Central memory CD4-positive, alpha-beta T cell (primary cell): ENCODE results near the gene C12orf54.
"Not testable (repeated sequence)": the region's sequence is repeated elsewhere in the genome, so short reads cannot be mapped to it uniquely, and the experiment has no call there.

Experiments
- DNase-seq: peaks from one replicate; pipeline ENCODE4 v3.0.0; 2022
- total RNA-seq, 3 experiments: gene quantifications; one replicate each; lab custom pipeline; 2026; lab: John Stamatoyannopoulos, UW

C12orf54 gene
- 0 reads per million in 3 experiments for total RNA-seq

DNA sequence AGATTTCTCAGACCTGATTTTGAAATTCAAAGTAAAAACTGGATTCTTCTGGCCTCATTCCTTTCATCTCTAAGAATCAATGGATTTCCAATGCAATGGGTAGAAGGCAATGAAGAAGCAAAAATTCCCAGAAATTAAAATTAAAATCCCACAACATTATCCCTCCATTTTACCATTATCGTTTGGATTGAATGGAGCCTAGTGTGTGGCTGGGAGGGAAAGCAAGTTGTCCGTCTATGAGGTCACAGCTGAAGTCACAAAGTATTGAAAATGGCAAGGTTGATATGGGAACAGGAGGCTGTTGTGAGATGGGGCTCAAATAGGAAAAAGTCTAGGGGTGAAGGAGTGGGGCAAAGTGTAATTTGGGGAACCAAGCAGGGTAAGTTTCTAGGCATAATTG is at the start of gene C12orf54:
Gene C12orf54, plus strand, starts transcription at position 301 of the 400 bp plus-strand sequence. CDS start 799 bp downstream, outside the sequence.
- DNase-seq = no peak

DNA sequence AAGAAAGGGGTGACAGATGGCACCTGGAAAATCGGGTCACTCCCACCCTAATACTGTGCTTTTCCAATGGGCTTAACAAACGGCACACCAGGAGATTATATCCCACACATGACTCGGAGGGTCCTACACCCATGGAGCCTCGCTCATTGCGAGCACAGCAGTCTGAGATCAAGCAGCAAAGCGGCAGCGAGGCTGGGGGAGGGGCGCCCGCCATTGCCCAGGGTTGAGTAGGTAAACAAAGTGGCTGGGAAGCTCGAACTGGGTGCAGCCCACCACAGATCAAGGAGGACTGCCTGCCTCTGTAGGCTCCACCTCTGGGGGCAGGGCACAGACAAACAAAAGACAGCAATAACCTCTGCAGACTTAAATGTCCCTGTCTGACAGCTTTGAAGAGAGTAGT is 48.3 kb upstream of the C12orf54 start:
- DNase-seq = not testable (repeated sequence)

DNA sequence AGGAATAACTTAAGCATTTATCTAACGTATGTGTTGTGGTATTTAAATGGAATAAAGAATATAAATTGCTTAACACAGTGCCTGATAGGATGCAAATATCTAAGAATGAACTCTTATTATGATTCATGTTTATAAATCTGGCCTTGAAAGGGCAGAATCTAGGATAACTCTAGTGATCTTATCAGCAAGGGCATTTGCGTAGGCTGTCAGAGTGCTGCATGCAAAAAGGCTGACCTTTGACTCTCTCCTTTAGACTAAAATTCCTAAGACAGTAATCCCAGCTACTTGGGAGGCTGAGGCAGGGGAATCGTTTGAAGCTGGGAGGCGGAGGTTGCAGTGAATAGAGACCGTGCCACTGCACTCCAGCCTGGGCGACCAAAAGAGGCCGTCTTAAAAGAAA is 41.2 kb upstream of the C12orf54 start:
- no peak for DNase-seq

DNA sequence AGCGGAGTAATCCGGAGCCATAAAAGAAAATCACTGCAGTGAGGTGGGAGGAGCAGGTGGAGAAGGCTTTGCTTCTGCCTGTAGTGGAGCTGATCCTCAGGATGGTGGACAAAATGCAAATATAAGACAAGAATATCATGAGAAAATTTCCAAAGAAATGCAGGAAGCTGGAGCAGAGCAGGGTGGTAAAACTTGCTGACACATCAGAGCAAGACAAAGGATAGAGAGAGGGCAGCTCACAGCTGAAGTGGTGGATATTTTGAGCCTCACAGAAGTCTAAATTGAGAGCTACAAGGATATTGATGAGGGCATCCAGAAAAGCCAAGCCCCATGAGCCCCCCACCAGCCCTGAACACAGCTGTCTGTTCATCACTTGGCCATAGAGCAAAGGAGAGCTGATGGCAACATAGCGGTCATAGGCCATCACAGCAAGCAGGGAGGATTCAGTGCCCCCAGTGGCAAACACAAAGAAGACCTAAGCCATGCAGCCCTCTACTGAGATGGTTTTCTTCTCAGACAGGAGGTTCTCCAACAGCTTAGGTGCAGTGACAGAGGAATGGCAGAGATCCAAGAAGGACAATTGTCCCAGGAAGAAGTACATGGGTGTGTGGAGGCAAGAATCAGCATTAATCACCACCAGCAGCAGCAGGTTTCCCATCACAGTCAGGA is 40.0 kb upstream of the C12orf54 start:
- no peak for DNase-seq

DNA sequence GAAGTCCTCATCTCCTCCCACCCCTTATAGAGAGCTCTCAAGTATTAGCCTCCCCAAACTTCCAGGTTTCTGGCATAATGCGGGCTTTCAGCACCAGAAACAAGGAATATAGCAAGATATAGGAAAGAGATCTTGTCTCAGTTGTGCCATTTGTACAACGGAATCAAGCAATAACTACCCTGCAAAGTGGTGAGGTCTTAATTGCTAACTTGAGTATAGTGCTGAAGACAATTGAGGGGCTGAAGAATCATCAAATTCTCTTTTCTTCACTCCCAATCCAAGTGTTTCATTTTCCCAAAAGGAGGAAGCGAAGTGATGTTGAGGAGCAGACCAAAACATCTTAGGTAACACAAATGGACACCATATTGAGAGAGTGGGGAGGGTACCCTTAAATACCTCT is 36.8 kb upstream of the C12orf54 start:
- DNase-seq = no peak

DNA sequence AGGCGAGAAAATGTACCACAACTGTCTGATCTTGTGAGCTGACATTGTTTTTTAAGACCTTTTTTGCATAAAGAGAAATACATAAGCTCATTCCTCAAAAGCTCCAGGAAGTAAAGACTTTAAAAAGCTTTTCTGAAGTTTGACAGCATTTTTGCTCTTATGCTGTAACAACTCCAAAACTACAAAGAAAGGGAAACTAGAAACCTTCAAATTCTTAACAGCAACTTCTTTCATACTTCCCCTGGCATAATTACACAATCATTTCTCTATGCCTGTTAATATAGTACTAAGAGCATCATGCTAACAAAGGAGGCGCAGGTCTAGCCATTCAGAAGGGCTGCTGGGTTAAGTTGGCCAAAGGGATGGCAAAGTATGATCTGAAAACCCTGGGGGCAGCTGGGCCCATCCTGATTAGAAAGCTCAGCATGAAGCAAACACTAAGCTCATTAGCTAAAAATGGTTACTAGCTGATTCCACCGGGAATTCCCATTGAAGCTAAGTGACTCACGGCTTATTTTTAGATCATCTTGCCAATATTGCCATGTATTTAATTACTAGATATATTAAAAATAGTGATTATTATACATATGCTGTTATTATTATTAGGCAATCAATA is 36.0 kb upstream of the C12orf54 start:
- DNase-seq = no peak

DNA sequence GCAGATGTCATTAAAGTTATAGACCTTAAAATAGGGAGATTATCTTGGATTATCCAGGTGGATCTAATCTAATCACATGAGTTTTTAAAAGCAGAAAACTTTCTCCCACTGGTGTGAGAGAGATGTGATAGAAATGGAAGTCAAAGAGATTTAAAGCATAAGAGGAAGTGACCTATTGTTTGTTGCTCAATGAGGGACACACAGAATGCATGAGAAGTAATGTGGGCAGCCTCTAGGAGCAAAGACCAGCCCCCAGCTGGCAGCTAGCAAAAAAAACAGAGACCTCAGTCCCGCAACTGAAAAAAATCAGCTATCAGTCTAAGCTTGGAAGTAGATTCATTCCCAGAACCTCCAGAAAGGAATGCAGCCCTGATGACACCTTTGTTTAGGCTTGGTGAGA is 34.5 kb upstream of the C12orf54 start:
- DNase-seq = no peak

DNA sequence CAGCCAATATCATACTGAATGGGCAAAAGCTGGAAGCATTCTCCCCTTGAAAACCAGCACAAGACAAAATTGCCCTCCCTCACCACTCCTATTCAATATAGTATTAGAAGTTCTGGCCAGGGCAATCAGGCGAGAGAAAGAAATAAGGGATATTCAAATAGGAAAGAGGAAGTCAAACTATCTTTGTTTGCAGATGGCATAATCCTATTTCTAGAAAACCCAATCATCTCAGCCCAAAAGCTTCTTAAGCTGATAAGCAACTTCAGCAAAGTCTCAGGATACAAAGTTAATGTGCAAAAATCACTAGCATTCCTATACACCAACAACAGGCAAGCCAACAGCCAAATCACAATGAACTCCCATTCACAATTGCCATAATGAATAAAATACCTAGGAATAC is 30.9 kb upstream of the C12orf54 start:
- no peak for DNase-seq

DNA sequence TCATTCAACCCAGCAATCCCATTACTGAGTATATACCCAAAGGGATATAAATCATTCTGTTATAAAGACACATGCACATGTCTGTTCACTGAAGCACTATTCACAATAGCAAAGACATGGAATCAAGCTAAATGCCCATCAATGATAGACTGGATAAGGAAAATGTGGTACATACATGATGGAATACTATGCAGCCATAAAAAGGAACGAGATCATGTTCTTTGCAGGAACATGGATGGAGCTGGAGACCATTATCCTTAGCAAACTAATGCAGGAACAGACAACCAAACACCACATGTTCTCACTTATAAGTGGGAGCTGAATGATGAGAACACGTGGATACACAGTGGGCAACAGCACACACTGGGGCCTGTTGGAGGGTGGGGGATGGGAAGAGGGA is 29.3 kb upstream of the C12orf54 start:
- DNase-seq = not testable (repeated sequence)

DNA sequence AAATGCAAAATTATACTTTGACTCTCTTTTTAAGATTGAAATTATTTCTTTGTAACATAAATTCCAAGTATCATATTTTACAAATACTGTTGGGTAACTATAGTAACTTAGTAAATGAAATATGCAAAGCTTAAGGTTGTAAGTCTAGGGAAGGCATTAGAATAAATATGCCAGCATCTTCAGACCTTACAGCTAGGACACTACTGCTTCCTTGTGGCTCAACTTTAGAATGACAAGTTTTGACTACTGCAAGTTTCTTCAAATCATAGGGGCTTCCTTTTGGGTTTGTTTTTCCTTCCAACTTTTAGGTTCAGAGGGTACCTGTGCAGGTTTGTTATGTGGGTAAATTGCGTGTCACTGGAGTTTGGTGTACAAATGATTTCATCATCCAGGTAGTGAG is 27.6 kb upstream of the C12orf54 start:
- DNase-seq = peak; percentile 23

DNA sequence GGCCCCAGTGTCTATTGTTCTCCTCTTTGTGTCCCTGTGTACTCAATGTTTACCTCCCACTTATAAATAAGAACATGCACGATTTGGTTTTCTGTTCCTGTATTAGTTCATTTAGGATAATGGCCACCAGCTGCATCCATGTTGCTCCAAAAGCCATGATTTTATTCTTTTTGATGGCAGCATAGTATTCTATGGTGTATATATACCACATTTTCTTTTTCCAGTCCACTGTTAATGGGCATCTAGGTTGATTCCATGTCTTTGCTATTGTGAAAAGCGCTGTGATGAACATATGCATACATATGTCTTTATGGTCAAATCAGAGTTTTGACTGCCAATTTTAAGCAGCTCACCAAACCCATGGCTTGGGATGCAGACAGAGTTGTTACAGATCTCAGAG is 27.2 kb upstream of the C12orf54 start:
- DNase-seq = no peak

DNA sequence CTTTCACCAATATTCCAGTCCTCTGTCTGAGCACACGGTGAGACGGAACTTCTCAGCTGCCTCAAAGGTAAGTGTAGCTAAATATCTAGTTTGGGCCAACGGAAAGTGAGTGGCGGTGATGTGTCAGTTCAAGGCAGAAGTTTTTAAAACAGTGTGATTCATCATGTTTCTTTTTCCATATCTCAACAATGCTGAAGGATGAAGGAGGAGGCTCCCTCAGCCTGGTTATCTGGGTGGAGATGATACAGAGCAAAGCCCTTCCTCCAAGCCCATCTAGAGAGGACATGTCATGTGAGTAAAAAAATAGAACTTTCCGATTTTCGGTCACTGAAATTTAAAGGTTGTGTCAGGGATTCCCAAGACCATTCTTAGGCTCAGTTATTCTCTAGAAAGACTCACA is 23.0 kb upstream of the C12orf54 start:
- DNase-seq = no peak

DNA sequence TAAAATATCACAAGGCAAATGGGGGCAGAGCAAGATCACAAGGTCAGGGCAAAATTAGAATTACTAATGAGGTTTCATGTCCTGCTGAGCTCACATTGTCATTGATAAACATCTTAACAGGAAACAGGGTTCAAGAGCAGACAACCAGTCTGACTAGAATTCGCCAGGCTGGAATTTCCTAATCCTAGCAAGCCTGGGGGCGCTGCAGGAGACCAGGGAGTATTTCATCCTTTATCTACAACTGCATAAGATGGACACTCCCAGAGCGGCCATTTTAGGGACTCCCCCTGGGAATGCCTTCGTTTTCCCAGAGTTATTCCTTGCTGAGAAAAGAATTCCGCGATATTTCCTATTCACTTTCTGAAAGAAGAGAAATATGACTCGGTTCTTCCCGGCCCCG is 13.3 kb upstream of the C12orf54 start:
- DNase-seq = not testable (repeated sequence)

DNA sequence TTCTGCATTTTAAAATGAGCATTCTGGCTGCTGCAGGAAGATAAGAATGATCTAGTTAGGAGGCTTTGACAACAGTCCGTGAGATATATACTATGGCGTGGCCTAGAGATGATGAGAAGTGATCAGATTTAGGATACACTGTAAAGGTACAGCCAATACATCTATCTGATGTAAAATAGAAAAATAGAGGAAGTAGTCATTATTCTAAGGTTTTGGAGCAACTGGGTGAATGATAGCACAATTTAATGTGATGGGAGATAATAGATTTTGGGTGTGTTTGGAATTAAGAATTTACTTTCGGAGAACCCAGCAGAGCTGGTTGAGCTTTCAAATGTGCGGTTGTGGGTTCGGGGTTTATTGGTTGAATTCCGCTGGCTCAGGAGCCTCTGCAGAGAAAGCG is 10.0 kb upstream of the C12orf54 start, which contains the start of gene ANP32D:
Gene ANP32D, plus strand, starts transcription at position 301 of the 400 bp plus-strand sequence. CDS start 106 bp downstream, outside the sequence.
- DNase-seq = no peak

DNA sequence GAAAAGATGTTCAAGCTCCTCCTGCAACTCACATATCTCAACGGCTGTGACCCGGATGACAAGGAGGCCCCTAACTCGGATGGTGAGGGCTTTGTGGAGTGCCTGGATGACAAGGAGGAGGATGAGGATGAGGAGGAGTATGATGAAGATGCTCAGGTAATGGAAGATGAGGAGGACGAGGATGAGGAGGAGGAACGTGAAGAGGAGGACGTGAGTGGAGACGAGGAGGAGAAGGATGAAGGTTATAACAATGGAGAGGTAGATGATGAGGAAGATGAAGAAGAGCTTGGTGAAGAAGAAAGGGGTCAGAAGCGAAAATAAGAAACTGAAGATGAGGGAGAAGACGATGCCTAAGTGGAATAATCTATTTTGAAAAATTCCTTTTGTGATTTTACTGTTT is 9.2 kb upstream of the C12orf54 start:
- no peak for DNase-seq

DNA sequence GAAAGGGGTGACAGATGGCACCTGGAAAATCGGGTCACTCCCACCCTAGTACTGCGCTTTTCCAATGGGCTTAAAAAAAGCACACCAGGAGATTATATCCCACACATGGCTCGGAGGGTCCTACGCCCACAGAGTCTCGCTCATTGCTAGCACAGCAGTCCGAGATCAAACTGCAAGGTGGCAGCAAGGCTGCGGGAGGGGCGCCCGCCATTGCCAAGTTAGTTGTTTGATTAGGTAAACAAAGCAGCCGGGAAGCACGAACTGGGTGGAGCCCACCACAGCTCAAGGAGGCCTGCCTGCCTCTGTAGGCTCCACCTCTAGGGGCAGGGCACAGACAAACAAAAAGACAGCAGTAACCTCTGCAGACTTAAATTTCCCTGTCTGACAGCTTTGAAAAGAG is 7.8 kb upstream of the C12orf54 start:
- not testable (repeated sequence) for DNase-seq

DNA sequence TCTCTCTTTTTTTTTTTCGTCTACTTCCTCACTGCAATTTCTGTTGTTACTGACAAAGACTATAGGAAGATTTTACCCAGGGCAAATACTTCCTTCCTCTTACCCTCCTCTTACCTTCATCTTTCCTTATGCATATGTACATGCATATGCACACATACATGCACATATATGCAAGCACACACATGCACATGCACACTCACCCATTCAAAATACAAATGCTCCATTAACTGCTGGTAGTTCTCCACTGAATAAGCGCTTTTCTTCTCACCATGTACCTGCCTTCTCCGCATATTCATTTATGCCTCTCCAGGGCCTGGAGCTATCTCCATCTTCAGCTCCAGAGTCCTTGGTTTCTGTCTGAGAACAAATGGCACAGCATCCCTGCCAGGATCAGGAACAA is 632 bp downstream of the C12orf54 start:
- no peak for DNase-seq

DNA sequence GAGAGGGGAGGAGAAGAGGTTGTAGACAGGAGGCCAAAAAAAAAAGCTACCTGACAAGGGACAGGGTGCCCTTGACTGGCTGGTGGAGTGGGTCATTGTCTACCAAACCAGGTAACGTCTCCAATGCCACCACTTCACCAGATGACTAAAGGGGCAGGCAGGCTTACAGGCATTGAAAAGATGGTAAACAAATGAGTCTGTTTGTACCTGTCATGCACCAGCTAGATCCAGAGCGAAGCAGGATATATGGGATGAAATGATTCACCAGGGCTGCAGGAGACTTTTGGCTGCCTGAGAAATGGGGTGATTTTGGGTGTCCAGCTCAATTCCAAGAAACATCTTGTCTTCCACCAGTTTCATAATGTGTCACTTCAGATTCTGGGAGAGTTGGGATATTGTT is 4.0 kb downstream of the C12orf54 start:
- no peak for DNase-seq

DNA sequence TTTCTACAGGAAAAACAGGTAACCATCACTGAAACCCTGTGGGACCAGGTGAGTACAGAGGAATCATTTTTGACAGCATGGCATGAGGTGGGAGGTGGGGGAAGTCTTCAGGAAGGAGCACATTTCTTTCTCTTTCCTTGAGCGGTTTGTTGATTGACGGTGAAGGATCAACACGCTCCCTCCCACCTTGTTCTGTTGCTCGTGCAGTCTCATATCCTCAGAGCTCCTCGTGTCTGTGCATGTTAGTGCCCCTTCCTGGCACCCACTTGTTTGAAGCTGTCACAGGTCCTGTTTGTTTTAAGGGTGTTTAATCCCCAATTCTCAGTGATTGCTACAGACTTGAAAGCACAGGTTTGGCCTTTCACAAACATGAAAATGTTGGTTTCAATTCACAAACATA is 4.4 kb downstream of the C12orf54 start:
- no peak for DNase-seq

DNA sequence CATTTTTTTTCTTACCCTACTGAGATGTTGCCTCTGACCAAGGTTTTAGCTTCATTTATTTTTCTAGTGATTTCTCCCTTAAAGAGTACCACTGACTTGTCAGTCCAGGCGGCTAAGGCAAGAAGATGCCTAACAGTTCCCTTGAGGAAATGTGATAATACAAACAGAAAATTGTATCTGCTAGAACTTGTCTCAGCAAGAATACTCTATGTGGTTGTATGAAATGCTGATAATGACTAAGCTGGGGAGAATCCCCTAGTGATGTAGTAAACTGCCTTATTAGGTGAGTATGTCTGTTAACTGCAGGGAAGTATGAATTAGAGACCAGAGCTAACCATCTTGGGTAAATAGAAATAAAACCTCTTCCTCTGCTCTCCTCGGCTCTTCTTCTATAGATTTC is 6.7 kb downstream of the C12orf54 start:
- DNase-seq = no peak

DNA sequence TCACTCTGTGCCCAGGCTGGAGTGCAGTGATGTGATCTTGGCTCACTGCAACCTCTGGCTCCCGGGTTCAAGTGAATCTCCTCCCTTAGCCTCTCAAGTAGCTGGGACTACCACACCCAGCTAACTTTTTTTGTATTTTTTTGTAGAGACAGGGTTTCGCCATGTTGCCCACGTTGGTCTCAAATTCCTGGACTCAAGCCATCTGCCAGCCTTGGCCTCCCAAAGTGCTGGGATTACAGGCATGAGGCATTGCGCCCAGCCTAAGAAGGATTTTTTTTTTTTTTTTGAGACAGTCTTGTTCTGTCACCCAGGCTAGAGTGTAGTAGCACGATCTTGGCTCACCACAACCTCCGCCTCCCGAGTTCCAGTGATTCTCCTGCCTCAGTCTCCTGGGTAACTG is 7.2 kb downstream of the C12orf54 start:
- DNase-seq = not testable (repeated sequence)

DNA sequence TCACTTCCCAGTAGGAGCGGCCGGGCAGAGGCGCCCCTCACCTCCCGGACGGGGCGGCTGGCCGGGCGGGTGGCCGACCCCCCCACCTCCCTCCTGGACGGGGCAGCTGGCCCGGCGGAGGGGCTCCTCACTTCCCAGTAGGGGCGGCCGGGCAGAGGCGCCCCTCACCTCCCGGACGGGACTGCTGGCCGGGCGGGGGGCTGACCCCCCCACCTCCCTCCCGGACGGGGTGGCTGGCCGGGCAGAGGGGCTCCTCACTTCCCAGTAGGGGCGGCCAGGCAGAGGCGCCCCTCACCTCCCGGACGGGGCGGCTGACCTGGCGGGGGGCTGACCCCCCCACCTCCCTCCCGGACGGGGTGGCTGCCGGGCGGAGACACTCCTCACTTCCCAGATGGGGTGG is 18.0 kb downstream of the C12orf54 start:
- not testable (repeated sequence) for DNase-seq

DNA sequence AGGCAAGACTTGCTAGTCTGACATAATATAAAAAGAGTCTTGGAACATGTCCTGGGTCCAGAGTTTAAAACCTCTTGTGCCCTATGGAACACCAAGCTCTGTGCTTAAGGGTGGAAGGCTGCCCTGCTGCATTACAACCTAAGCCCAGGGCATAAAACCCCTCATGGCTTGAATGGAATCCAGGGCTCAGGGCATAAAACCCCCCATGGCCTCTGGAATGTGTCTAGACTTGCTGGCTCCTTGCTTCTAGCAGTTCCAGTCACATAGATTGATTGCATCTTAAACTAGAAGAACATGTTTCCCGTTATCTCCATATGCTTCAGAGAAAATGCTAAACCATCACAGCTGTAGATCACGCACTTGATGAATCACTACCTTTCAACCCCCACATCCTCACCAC is 24.5 kb downstream of the C12orf54 start:
- not testable (repeated sequence) for DNase-seq

DNA sequence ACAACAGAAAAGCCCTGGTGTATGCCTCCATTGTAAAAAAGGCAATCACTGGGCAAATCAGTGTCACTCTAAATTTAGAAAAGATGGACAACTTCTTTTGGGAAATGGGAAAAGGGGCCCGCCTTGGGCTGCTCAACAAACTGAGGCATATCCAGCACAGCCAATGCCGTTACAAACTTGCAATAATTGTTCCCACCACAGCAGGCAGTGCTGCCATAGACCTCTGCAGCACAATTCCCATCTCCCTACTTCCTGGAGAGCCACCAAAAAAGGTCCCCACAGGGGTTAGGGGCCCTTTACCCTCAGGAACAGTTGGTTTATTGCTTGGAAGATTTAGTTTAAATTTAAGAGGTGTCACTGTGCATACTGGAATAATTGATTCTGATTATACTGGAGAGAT is 26.7 kb downstream of the C12orf54 start:
- DNase-seq = no peak

DNA sequence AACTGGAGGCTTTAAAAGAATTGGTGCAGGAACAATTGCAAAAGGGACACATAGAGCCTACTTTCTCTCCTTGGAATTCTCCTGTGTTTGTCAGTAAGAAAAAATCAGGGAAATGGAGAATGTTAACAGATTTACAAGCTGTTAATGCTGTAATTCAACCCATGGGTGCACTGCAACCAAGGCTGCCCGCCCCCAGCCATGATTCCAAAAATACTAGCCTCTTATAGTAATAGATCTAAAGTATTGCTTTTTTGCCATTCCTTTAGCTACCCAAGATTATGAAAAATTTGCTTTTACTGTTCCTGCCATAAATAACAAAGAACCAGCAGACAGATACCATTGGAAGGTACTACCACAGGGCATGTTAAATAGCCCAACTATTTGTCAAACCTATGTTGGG is 27.8 kb downstream of the C12orf54 start:
- no peak for DNase-seq
